Measurements from ENCODE around the gene GRP.
"Not testable (repeated sequence)": the region's sequence is repeated elsewhere in the genome, so short reads cannot be mapped to it uniquely, and the experiment has no call there.

The GRP gene

GRCh38 chr18:59229701-59230443, 9.9 kb downstream of the GRP start:
- no peak for DNase-seq

DNA sequence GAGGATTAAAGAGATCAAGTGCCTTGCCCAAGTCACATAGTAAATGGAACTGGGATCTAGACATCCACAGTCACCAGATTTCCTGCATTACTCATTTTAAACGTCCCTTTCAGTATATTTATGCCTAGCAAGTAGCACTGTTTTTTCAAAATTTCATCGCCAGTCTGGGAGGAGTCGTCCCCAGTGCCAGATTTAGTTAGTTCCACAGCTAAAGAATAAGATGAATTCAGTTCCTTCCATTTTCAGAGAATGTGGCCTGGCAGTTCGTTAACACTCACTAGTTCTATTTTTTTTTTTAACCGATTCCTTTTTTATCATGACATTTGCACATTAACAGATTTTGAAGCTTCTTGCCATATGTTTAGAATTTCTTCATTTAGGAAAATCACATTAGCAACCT, 11.2 kb downstream of the GRP start:
- no peak for DNase-seq

DNA sequence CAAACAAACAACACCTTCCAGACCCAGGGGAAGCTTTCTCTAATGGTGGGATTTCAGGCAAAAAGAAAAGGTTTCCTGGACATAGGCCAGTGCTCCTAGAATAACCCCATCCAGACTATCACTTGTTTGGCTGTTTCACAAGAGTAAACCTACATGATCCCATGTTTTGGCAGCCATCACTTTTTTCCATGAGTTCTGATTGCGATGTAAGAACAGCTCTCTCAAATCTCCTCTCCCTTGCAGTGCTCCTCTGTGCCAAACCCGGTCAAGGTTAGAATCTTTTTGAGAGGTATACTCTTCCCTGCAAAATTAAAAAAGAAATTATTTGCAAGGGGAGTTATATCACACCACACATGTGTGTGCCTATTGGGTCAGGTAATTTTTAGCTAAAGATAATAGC, 11.9 kb downstream of the GRP start:
- no peak for DNase-seq

GRCh38 chr18:59232309-59233016, 12.5 kb downstream of the GRP start:
- no peak for DNase-seq

DNA sequence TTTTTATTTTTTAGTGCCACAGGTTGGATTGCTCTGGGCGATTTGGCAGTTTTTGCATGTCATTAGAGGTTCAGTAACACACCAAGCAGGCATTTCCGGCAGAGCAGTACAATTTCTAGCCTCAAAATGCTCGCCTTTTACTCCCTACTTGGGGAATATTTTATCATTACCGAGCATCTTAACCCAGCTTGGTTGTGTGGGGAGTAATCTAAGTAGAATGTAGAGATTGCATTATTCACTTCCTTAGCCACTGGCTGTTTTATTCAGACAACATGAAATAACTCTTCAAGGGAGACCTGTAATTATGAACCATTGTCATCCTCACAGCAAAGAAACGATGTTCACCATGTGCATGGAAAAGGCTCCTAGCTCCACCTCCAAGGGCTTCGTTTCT, 13.1 kb downstream of the GRP start:
- DNase-seq = no peak

DNA sequence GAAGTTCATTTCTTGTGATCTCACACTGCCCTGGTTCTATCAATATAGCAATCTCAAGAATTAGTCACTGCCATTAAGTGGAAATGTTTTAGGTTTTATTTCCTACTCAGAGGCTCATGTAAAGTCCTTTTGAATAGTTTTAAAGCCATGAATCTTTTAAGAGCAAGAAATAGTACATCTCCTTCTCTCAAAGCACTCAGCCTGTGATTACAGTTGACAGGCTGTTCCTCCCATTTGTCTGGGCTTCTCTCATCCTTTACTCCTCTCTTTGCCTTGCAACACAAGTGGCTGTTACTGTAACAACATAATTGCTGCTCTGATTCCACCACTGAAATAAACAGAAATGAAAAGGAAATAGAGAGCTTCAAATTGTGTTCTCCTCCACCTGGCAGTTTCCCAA, 18.4 kb downstream of the GRP start:
- DNase-seq = no peak

- DNase-seq = no peak
These were observed 19.7 kb downstream of the GRP start for GRCh38 chr18:59239642-59240041.

GRCh38 chr18:59242906-59243305, 22.9 kb downstream of the GRP start:
- no peak for DNase-seq

- no peak for DNase-seq
These were observed 26.8 kb downstream of the GRP start for GRCh38 chr18:59246796-59247195.

- peak; percentile 84 for DNase-seq
These were observed 29.3 kb downstream of the GRP start for GRCh38 chr18:59249199-59249774.

GRCh38 chr18:59255491-59255890, 35.5 kb downstream of the GRP start:
- not testable (repeated sequence) for DNase-seq

DNA sequence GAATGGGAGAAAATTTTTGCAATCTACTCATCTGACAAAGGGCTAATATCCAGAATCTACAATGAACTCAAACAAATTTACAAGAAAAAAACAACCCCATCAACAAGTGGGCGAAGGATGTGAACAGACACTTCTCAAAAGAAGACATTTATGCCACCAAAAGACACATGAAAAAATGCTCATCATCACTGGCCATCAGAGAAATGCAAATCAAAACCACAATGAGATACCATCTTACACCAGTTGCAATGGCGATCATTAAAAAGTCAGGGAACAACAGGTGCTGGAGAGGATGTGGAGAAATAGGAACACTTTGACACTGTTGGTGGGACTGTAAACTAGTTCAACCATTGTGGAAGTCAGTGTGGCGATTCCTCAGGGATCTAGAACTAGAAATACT, 41.9 kb downstream of the GRP start:
- not testable (repeated sequence) for DNase-seq

GRCh38 chr18:59262243-59262642, 42.3 kb downstream of the GRP start:
- DNase-seq = not testable (repeated sequence)

DNA sequence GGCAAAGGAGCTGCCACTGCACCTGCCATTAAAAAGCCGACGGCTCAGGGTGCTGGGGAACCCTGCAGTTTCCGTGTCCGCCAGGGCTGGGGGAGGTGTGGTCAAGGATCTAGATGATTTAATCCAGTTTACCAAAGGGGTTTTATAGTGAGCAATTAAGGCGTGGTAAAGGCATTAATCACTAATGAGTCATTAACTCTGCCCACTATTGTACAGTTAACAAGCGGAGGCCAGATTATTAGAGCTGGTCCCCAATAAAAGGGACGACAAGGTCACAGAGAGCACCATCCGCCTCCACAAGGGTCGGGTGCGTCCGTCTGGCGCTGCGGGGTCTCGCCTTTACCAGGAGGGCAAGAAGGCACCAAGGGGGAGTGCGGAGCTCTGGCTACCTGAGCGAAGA, 43.7 kb downstream of the GRP start:
- no peak for DNase-seq

- no peak for DNase-seq
These were observed 44.2 kb downstream of the GRP start for GRCh38 chr18:59264121-59264571.

GRCh38 chr18:59264651-59265245, 44.8 kb downstream of the GRP start:
- DNase-seq = no peak

GRCh38 chr18:59265246-59265973, 45.5 kb downstream of the GRP start:
- no peak for DNase-seq

DNA sequence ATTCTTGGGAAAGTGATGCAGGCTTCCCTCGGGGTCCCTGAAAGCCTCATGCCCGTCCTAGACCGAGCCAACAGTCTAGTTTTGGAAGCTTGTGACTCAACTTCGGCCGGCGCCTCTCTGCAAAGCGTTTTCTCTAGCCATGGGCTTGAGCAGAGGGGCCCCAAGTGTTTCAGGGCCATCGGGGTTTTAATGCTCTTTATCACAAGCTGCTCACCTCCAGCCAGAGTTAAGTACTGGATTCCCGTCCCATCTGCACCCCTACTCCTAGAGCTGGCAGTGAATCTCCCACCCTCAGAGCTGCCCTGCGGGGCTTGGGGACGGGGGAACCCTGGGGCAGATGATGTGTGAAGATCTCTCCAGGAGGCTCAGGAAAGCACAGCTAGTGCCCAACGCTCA, 46.0 kb downstream of the GRP start:
- DNase-seq = no peak

DNA sequence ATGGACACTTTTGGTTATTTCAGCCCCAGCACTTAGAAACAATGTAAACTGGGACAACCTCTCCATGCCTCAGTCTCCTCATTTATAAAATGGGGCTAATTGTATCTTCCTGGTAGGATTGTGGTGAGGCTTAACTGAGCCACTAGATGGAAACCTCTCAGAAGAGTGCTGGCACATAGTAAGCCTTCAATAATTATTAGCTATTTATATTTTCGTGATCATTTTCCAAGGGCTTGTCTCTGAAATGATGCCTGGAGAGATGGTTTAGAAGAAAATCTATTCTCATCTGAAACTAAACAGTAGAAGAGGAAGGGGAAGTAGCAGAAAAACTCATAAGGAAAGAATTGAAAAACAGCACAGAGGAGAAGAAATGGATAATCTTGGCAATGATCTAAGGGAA, 46.5 kb downstream of the GRP start:
- no peak for DNase-seq

- DNase-seq = no peak
These were observed 47.0 kb downstream of the GRP start for GRCh38 chr18:59266886-59267502.

DNA sequence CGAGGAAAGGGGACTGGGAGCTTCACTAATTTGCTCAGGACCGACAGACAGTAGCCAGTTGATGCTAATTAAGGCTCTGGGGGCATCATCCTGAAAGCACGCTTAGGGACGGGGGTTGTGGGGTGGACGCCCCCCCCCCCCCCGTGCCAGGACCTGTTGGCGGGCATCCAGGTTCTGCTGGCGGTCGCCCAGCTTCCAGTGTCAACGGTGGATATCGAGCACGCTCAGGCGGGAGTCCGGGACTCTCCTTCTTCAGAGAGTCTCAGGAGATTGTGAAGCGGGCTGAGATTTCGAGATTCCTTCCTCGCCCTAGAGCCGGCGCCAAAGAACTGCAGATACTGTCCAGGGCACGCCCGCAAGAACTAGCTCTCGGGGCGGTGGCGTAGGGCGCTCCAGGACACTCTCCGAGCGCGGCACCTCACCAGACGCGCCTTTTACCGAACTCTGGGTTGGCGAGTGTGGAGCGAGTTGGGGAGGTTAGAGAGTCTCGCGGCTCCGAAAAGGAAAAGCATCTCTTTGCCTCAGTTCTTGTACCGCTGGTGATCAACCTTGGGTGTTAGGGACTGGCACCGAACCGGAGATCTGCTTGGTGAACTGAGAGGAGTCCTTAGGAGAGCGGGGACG, 47.7 kb downstream of the GRP start:
- DNase-seq = no peak

DNA sequence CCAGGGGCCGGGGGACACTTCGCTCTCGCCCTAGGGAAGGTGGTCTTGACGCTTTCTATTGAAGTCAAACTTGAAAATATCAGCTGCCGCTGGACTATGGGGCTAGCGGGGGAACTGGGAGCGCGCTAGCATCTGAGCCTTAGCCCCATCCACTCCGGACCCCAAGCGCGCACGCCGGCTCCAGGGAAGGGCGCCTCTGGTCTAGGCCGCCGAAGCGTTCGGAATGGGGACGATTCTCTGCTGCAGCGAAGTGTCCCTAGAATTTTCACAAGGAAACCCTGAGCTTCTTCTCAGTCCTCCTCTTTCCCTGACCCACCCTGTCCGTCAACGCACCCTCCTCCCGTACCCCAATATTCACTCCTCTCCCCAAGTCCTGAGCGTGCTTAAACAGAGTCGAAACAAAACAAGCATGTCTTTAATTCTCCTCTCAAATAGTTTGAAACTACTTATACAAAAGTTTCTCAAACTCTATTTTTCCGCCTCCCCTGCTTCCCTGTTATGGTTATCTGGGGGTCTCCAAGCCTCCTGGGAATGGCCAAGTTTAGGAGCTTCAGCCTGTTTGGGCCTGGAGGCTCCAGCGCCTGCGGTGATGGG, 48.3 kb downstream of the GRP start:
- no peak for DNase-seq
